ENCODE results near the gene OR52B6.

The OR52B6 gene

DNA sequence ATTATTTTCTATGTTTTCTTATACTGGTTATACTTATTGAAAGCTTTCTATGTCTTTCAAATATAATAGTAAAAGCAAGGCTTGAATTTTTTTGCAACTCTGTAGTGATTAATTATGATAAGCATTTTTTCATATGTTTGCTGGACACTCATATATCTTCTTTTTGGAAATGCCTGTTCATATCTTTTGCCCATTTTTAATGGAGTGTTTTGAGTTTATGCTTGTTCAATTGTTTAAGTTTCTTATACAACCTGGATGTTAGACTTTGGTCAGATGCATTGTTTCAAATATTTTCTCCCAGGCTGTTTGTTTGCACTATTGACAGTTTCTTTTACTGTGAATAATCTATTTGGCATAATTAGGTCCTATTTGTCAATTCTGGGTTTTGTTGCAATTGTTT is 44.2 kb upstream of the OR52B6 start:
- no peaks in the 10 kb centered on the region for H3F3A ChIP-seq (ENCODE audit: control insufficient read depth, insufficient read depth)
- H3K9me3 ChIP-seq (ENCODE audit: control insufficient read depth, insufficient read depth, low read length), result no peaks in the 10 kb centered on the region
- H4K20me1 ChIP-seq (ENCODE audit: control insufficient read depth, insufficient read depth, low read depth, low read length), result no peaks in the 10 kb centered on the region
- no peak overlapping the region for H3K4me3 ChIP-seq (ENCODE audit: low read length)
- no peak for TF ChIP-seq EZH2phosphoT487 (IDR thresholded peaks at IDR 0.05; ENCODE audit: borderline replicate concordance, low read length)
- TF ChIP-seq, protein P1, sequence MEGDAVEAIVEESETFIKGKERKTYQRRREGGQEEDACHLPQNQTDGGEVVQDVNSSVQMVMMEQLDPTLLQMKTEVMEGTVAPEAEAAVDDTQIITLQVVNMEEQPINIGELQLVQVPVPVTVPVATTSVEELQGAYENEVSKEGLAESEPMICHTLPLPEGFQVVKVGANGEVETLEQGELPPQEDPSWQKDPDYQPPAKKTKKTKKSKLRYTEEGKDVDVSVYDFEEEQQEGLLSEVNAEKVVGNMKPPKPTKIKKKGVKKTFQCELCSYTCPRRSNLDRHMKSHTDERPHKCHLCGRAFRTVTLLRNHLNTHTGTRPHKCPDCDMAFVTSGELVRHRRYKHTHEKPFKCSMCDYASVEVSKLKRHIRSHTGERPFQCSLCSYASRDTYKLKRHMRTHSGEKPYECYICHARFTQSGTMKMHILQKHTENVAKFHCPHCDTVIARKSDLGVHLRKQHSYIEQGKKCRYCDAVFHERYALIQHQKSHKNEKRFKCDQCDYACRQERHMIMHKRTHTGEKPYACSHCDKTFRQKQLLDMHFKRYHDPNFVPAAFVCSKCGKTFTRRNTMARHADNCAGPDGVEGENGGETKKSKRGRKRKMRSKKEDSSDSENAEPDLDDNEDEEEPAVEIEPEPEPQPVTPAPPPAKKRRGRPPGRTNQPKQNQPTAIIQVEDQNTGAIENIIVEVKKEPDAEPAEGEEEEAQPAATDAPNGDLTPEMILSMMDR (IDR thresholded peaks at IDR 0.05; ENCODE audit: low read depth, low read length, poor library complexity, severe bottlenecking), result no peak
- H3K27ac ChIP-seq (ENCODE audit: low read depth, low read length), result no peak overlapping the region
- no peaks in the 10 kb centered on the region for H3K27me3 ChIP-seq (ENCODE audit: control insufficient read depth, low read length)
- no peak overlapping the region for H3K4me2 ChIP-seq (ENCODE audit: low read length)
- H3K36me3 ChIP-seq (ENCODE audit: control insufficient read depth, low read length), result no peaks in the 10 kb centered on the region
- H3K9me2 ChIP-seq (replicated peaks; ENCODE audit: control insufficient read depth, low read length), result no peaks in the 10 kb centered on the region
- H3K79me2 ChIP-seq (ENCODE audit: control insufficient read depth, low read length), result no peaks in the 10 kb centered on the region
- H3K4me1 ChIP-seq (ENCODE audit: control insufficient read depth, low read length), result no peaks in the 10 kb centered on the region

GRCh38 chr11:5541427-5541826 is 39.2 kb upstream of the OR52B6 start:
- Histone ChIP-seq H3K4me3 (ENCODE audit: low read length) (no peak overlapping the region), H3F3A (ENCODE audit: control insufficient read depth, insufficient read depth) (no peaks in the 10 kb centered on the region), H3K9me2 (replicated peaks; ENCODE audit: control insufficient read depth, low read length) (no peaks in the 10 kb centered on the region), H3K9me3 (ENCODE audit: control insufficient read depth, insufficient read depth, low read length) (no peaks in the 10 kb centered on the region), H4K20me1 (ENCODE audit: control insufficient read depth, insufficient read depth, low read depth, low read length) (no peaks in the 10 kb centered on the region), H3K27me3 (ENCODE audit: control insufficient read depth, low read length) (no peaks in the 10 kb centered on the region), H3K4me2 (ENCODE audit: low read length) (no peak overlapping the region), H3K27ac (ENCODE audit: low read depth, low read length) (no peak overlapping the region), H3K4me1 (ENCODE audit: control insufficient read depth, low read length) (no peaks in the 10 kb centered on the region), H3K36me3 (ENCODE audit: control insufficient read depth, low read length) (no peaks in the 10 kb centered on the region), H3K79me2 (ENCODE audit: control insufficient read depth, low read length) (no peaks in the 10 kb centered on the region)
- TF ChIP-seq, protein P1 (IDR thresholded peaks at IDR 0.05; ENCODE audit: low read depth, low read length, poor library complexity, severe bottlenecking), result no peak
- no peak for TF ChIP-seq EZH2phosphoT487 (IDR thresholded peaks at IDR 0.05; ENCODE audit: borderline replicate concordance, low read length)

- no peaks in the 10 kb centered on the region for H3K9me3 ChIP-seq (ENCODE audit: control insufficient read depth, insufficient read depth, low read length)
- H3K27me3 ChIP-seq (ENCODE audit: control insufficient read depth, low read length), result no peaks in the 10 kb centered on the region
- H3K79me2 ChIP-seq (ENCODE audit: control insufficient read depth, low read length), result no peaks in the 10 kb centered on the region
- H3K9me2 ChIP-seq (replicated peaks; ENCODE audit: control insufficient read depth, low read length), result no peaks in the 10 kb centered on the region
- no peak overlapping the region for H3K4me2 ChIP-seq (ENCODE audit: low read length)
- no peak overlapping the region for H3K27ac ChIP-seq (ENCODE audit: low read depth, low read length)
- H3K36me3 ChIP-seq (ENCODE audit: control insufficient read depth, low read length), result no peaks in the 10 kb centered on the region
- H4K20me1 ChIP-seq (ENCODE audit: control insufficient read depth, insufficient read depth, low read depth, low read length), result no peaks in the 10 kb centered on the region
- no peaks in the 10 kb centered on the region for H3K4me1 ChIP-seq (ENCODE audit: control insufficient read depth, low read length)
- H3K4me3 ChIP-seq (ENCODE audit: low read length), result no peak overlapping the region
- no peaks in the 10 kb centered on the region for H3F3A ChIP-seq (ENCODE audit: control insufficient read depth, insufficient read depth)
- TF ChIP-seq, protein P1 (IDR thresholded peaks at IDR 0.05; ENCODE audit: low read depth, low read length, poor library complexity, severe bottlenecking), result no peak
- no peak for TF ChIP-seq EZH2phosphoT487 (IDR thresholded peaks at IDR 0.05; ENCODE audit: borderline replicate concordance, low read length)
Measured at GRCh38 chr11:5546457-5546856, 34.2 kb upstream of the OR52B6 start.

DNA sequence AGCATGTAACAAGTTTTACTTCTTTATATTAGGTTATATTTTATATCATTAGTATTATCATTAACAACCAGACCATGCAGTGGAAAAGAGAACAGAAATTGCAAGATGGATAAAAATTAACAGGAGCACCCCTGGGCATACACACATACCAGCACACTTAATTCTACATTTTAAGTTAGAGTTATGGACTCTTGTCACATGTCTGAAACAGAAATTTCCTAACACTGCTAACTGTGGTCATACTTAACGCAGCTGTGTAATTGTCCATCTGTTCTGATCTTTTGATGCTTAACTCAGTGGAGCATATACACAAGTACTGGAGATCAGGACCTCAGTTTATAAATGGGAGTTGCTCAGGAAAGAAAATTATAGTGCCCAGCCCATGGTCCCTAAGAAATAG is 32.7 kb upstream of the OR52B6 start:
- H3K36me3 ChIP-seq (ENCODE audit: control insufficient read depth, low read length), result no peaks in the 10 kb centered on the region
- H3K4me2 ChIP-seq (ENCODE audit: low read length), result no peak overlapping the region
- no peaks in the 10 kb centered on the region for H3K9me2 ChIP-seq (replicated peaks; ENCODE audit: control insufficient read depth, low read length)
- TF ChIP-seq EZH2phosphoT487 (IDR thresholded peaks at IDR 0.05; ENCODE audit: borderline replicate concordance, low read length), result no peak
- TF ChIP-seq, protein P1 (IDR thresholded peaks at IDR 0.05; ENCODE audit: low read depth, low read length, poor library complexity, severe bottlenecking), result no peak
- no peaks in the 10 kb centered on the region for H3K9me3 ChIP-seq (ENCODE audit: control insufficient read depth, insufficient read depth, low read length)
- H3K4me1 ChIP-seq (ENCODE audit: control insufficient read depth, low read length), result no peaks in the 10 kb centered on the region
- no peak overlapping the region for H3K4me3 ChIP-seq (ENCODE audit: low read length)
- H4K20me1 ChIP-seq (ENCODE audit: control insufficient read depth, insufficient read depth, low read depth, low read length), result no peaks in the 10 kb centered on the region
- H3K79me2 ChIP-seq (ENCODE audit: control insufficient read depth, low read length), result no peaks in the 10 kb centered on the region
- H3K27ac ChIP-seq (ENCODE audit: low read depth, low read length), result no peak overlapping the region
- H3F3A ChIP-seq (ENCODE audit: control insufficient read depth, insufficient read depth), result no peaks in the 10 kb centered on the region
- no peaks in the 10 kb centered on the region for H3K27me3 ChIP-seq (ENCODE audit: control insufficient read depth, low read length)

Data from DOHH2 (cell line).